Calu3 (cell line): Measurements from ENCODE around the gene CIAO2B. TPM values are rescaled to one million over a fixed set of nuclear protein-coding genes. Genes with fewer than 3 reads are reported as not detected.

ENCODE experiments used
- BruUV-seq: library from RNA; stranded (reverse); fragments of 400-500 nt; replicated peaks from 2 replicates; lab custom pipeline; 2021; lab: Mats Ljungman, UMichigan
- CTCF ChIA-PET: fragments of 300-600 bp; sonication (Branson Sonifier 250); formaldehyde crosslinking; loops from one replicate; lab custom pipeline; 2022; ENCODE audit warnings: antibody characterized with exemption; lab: Charles Lee
- DNase-seq: peaks from one replicate; pipeline ENCODE4 v3.0.0; 2022
- H3K27ac Mint-ChIP-seq: one replicate; pipeline ENCODE4 v1.8.0; 2022; ENCODE audit warnings: mixed read lengths; ENCODE audit not compliant: unreplicated experiment
- H3K27me3 Mint-ChIP-seq: one replicate; pipeline ENCODE4 v1.8.0; 2022; ENCODE audit warnings: mixed read lengths; ENCODE audit not compliant: unreplicated experiment
- H3K36me3 Mint-ChIP-seq: one replicate; pipeline ENCODE4 v1.8.0; 2022; ENCODE audit warnings: mild to moderate bottlenecking, moderate library complexity, mixed read lengths; ENCODE audit not compliant: insufficient read depth, unreplicated experiment
- H3K4me1 Mint-ChIP-seq: one replicate; pipeline ENCODE4 v1.8.0; 2022; ENCODE audit warnings: mild to moderate bottlenecking, low read depth, mixed read lengths; ENCODE audit not compliant: unreplicated experiment
- H3K4me3 Mint-ChIP-seq: one replicate; pipeline ENCODE4 v1.8.0; 2022; ENCODE audit warnings: mild to moderate bottlenecking, low read depth, moderate library complexity, mixed read lengths; ENCODE audit not compliant: unreplicated experiment
- H3K9me3 Mint-ChIP-seq: one replicate; pipeline ENCODE4 v1.8.0; 2022; ENCODE audit warnings: low read depth, mixed read lengths; ENCODE audit not compliant: unreplicated experiment
- CTCF ChIP-seq: fragments of 200-600 bp; IDR thresholded peaks from one replicate; pipeline ENCODE4 v1.8.0; 2022; ENCODE audit warnings: antibody characterized with exemption; ENCODE audit not compliant: unreplicated experiment
- intact Hi-C: fragments of 100-400 bp; cut with micrococcal nuclease; formaldehyde crosslinking; loops from one replicate; pipeline ENCODE4 v1.10.0; 2022; ENCODE audit not compliant: unreplicated experiment
- total RNA-seq: library from RNA; stranded (reverse); gene quantifications from 2 replicates; pipeline ENCODE4 v1.2.3, GENCODE V29; 2022

The CIAO2B gene
- total RNA-seq, 1 experiment from 2014 or later, result 121 TPM

- BruUV-seq, result no TSS peak
- CTCF ChIA-PET, result interaction anchor here (0.5 kb wide), 1 partner anchor 517 kb away, joined by 4 read pairs; no protein-coding TSS in a partner anchor
- intact Hi-C loops, result no loop called here
- H3K9me3 Mint-ChIP-seq, result no peaks in the 10 kb centered on the region
- TF ChIP-seq CTCF, result no peak
- H3K27ac Mint-ChIP-seq, result no peak overlapping the region
- H3K4me3 Mint-ChIP-seq, result no peak overlapping the region
- no peak for DNase-seq
- H3K4me1 Mint-ChIP-seq, result peaks cover 26% of the 10 kb centered on the region
- H3K27me3 Mint-ChIP-seq, result peaks cover 30% of the 10 kb centered on the region
- no peaks in the 10 kb centered on the region for H3K36me3 Mint-ChIP-seq
Measured at GRCh38 chr16:66904428-66904845, 29.8 kb downstream of the CIAO2B start.

GRCh38 chr16:66903544-66904427, 30.4 kb downstream of the CIAO2B start:
- intact Hi-C loops, result no loop called here
- no peak for TF ChIP-seq CTCF
- Mint-ChIP-seq H3K36me3 (no peaks in the 10 kb centered on the region), H3K27ac (no peak overlapping the region), H3K4me1 (peaks cover 31% of the 10 kb centered on the region), H3K9me3 (no peaks in the 10 kb centered on the region), H3K4me3 (no peak overlapping the region), H3K27me3 (peaks cover 30% of the 10 kb centered on the region)
- DNase-seq, result no peak
- BruUV-seq, result no TSS peak
- CTCF ChIA-PET, result no interaction called here

GRCh38 chr16:66902648-66903543, 31.3 kb downstream of the CIAO2B start:
- Mint-ChIP-seq H3K36me3 (no peaks in the 10 kb centered on the region), H3K9me3 (no peaks in the 10 kb centered on the region), H3K4me3 (no peak overlapping the region), H3K27ac (no peak overlapping the region), H3K4me1 (peaks cover 31% of the 10 kb centered on the region), H3K27me3 (peaks cover 21% of the 10 kb centered on the region)
- no peak for TF ChIP-seq CTCF
- CTCF ChIA-PET, result interaction anchor here (0.6 to 0.8 kb wide), 3 partner anchors 27 to 529 kb away, joined by 3 to 5 read pairs (median 4); no protein-coding TSS in a partner anchor
- intact Hi-C loops, result no loop called here
- no peak for DNase-seq
- no TSS peak for BruUV-seq

GRCh38 chr16:66901626-66902025, 32.6 kb downstream of the CIAO2B start:
- Mint-ChIP-seq H3K36me3 (no peaks in the 10 kb centered on the region), H3K4me3 (no peak overlapping the region), H3K4me1 (peaks cover 41% of the 10 kb centered on the region), H3K9me3 (no peaks in the 10 kb centered on the region), H3K27ac (no peak overlapping the region), H3K27me3 (peaks cover 9% of the 10 kb centered on the region)
- CTCF ChIA-PET, result interaction anchor here (0.6 to 0.8 kb wide), 2 partner anchors 28 to 29 kb away, joined by 3 read pairs; no protein-coding TSS in a partner anchor
- intact Hi-C loops, result no loop called here
- TF ChIP-seq CTCF, result no peak
- DNase-seq, result no peak
- BruUV-seq, result no TSS peak
